Stimulated activated naive CD8-positive, alpha-beta T cell treated with anti-CD3 and anti-CD28 coated beads, Interleukin-15, Interleukin-2, amounts not matched to agents 100 ng/mL and 50 ng/mL, for 24 hours (primary cell): ENCODE data around the gene CXorf66.
"Not testable (repeated sequence)": the region's sequence is repeated elsewhere in the genome, so short reads cannot be mapped to it uniquely, and the experiment has no call there.

ENCODE experiments used
- H3K27ac Mint-ChIP-seq: one replicate; pipeline ENCODE4 v1.8.0; 2021; ENCODE audit warnings: mild to moderate bottlenecking, mixed read lengths
- H3K27me3 Mint-ChIP-seq: one replicate; pipeline ENCODE4 v1.8.0; 2021; ENCODE audit warnings: mixed read lengths
- H3K36me3 Mint-ChIP-seq: one replicate; pipeline ENCODE4 v1.8.0; 2021; ENCODE audit warnings: low read depth, mixed read lengths
- H3K4me1 Mint-ChIP-seq: one replicate; pipeline ENCODE4 v1.8.0; 2021; ENCODE audit warnings: low read depth, mixed read lengths
- H3K4me3 Mint-ChIP-seq: one replicate; pipeline ENCODE4 v1.8.0; 2021; ENCODE audit warnings: mild to moderate bottlenecking, mixed read lengths
- H3K9me3 Mint-ChIP-seq: one replicate; pipeline ENCODE4 v1.8.0; 2021; ENCODE audit warnings: mixed read lengths

CXorf66 gene

GRCh38 chrX:139932901-139933796 lies 32.2 kb downstream of the CXorf66 start, which contains the start of gene ATP11C:
Gene ATP11C, minus strand, starts transcription at chrX:139933053. Its CDS starts 1,011 bp downstream, at chrX:139932042.
- peaks cover 22% of the 10 kb centered on the region for H3K4me1 Mint-ChIP-seq
- H3K27ac Mint-ChIP-seq: peak within 1 kb of the TSS; percentile 89
- peak within 1 kb of the TSS; percentile 81 for H3K4me3 Mint-ChIP-seq
- H3K27me3 Mint-ChIP-seq: no peaks in the 10 kb centered on the region
- no peaks in the 10 kb centered on the region for H3K9me3 Mint-ChIP-seq
- peaks cover 4% of the 10 kb centered on the region for H3K36me3 Mint-ChIP-seq

GRCh38 chrX:139932073-139932900 lies 33.0 kb downstream of the CXorf66 start:
- H3K27ac Mint-ChIP-seq: peak overlapping the region; percentile 89

GRCh38 chrX:139931646-139932072 lies 33.7 kb downstream of the CXorf66 start:
- H3K27ac Mint-ChIP-seq: peak overlapping the region; percentile 26
- H3K36me3 Mint-ChIP-seq: peaks cover 4% of the 10 kb centered on the region
- H3K27me3 Mint-ChIP-seq: no peaks in the 10 kb centered on the region
- peaks cover 22% of the 10 kb centered on the region for H3K4me1 Mint-ChIP-seq
- peak overlapping the region; percentile 79 for H3K4me3 Mint-ChIP-seq
- H3K9me3 Mint-ChIP-seq: no peaks in the 10 kb centered on the region

More at GRCh38 chrX:139932073-139932900, 33.0 kb downstream of the CXorf66 start:
- Mint-ChIP-seq H3K4me1 (peaks cover 22% of the 10 kb centered on the region), H3K4me3 (peak overlapping the region; percentile 81), H3K9me3 (no peaks in the 10 kb centered on the region), H3K36me3 (peaks cover 4% of the 10 kb centered on the region), H3K27me3 (no peaks in the 10 kb centered on the region)

- H3K27ac Mint-ChIP-seq: peak overlapping the region; percentile 26
Observed at GRCh38 chrX:139930916-139931645, 34.2 kb downstream of the CXorf66 start.

DNA sequence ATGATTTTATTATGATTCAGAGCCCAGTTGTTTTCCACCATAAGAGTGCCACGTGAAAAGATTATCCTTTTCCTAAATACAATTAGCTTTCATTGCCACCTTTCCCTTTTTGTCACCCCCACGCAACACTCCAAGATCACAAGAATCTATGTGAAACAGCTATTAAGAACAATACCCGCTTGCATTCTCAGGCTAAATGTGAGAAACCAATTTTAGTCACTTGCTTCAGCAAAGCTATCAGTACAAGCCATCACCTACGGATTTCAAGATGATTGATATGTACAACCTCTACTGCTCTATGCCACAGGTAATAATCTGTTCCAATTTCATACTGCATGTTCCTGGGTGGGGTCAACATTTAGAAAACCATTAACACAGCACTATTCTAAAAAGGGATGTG lies 34.9 kb downstream of the CXorf66 start:
- Mint-ChIP-seq H3K4me1 (peaks cover 28% of the 10 kb centered on the region), H3K27ac (no peak overlapping the region)

More at GRCh38 chrX:139930916-139931645, 34.2 kb downstream of the CXorf66 start:
- H3K9me3 Mint-ChIP-seq: no peaks in the 10 kb centered on the region
- peaks cover 22% of the 10 kb centered on the region for H3K4me1 Mint-ChIP-seq
- no peaks in the 10 kb centered on the region for H3K27me3 Mint-ChIP-seq
- H3K4me3 Mint-ChIP-seq: peak overlapping the region; percentile 79
- H3K36me3 Mint-ChIP-seq: peaks cover 4% of the 10 kb centered on the region

DNA sequence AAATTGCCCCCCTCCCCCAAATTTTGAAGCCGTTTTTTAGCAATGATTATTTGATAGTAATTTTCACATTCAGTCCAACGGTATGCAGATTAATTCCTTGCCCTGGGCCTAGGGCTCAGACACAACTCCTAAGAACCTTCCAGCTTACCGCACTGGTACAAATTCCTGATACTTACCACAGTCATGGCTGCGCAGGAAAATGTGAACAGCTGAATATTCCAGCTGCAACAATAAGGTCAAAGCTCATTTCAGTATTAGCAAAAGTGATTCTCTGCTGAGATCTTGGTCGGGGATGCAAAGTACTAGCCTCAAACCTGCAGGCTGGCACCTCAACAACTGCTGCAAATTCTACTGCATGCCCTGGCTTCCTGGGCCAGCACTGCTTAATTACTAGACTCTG lies 35.4 kb downstream of the CXorf66 start:
- H3K9me3 Mint-ChIP-seq: no peaks in the 10 kb centered on the region
- H3K4me1 Mint-ChIP-seq: peaks cover 31% of the 10 kb centered on the region
- H3K36me3 Mint-ChIP-seq: peaks cover 4% of the 10 kb centered on the region
- peak overlapping the region; percentile 79 for H3K4me3 Mint-ChIP-seq
- H3K27ac Mint-ChIP-seq: no peak overlapping the region
- no peaks in the 10 kb centered on the region for H3K27me3 Mint-ChIP-seq

More for the DNA sequence above, 34.9 kb downstream of the CXorf66 start:
- Mint-ChIP-seq H3K27me3 (no peaks in the 10 kb centered on the region), H3K36me3 (peaks cover 4% of the 10 kb centered on the region), H3K4me3 (peak overlapping the region; percentile 79), H3K9me3 (no peaks in the 10 kb centered on the region)

DNA sequence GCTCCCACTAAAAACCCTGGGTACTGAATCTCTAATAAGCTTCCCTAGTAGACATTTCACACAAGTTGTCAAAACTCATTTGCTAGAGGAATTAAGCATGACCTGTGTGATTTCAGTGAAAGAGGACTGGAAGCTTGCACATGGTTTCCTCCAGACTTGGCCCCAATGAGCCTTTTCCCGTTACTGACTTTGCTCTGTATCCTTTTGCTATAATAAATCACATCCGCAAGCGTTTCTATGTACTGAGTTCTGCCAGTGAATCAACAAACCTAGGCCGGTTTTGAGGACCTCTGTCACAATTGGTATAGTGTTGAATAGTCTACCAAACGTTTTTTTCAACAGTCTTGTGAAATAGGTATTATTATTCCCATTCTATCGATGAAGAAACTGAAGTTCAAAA lies 40.6 kb downstream of the CXorf66 start:
- Mint-ChIP-seq H3K9me3 (no peaks in the 10 kb centered on the region), H3K4me1 (peaks cover 44% of the 10 kb centered on the region), H3K36me3 (peaks cover 12% of the 10 kb centered on the region), H3K27ac (no peak overlapping the region), H3K4me3 (no peak overlapping the region), H3K27me3 (no peaks in the 10 kb centered on the region)

GRCh38 chrX:139924069-139924695 lies 41.1 kb downstream of the CXorf66 start:
- Mint-ChIP-seq H3K36me3 (peaks cover 12% of the 10 kb centered on the region), H3K27ac (no peak overlapping the region), H3K9me3 (no peaks in the 10 kb centered on the region), H3K4me1 (peaks cover 39% of the 10 kb centered on the region), H3K4me3 (no peak overlapping the region), H3K27me3 (no peaks in the 10 kb centered on the region)

- not testable (repeated sequence) for H3K9me3 Mint-ChIP-seq, H3K27me3 Mint-ChIP-seq, H3K4me3 Mint-ChIP-seq, H3K36me3 Mint-ChIP-seq
- peak overlapping the region; percentile 65 for H3K27ac Mint-ChIP-seq
- peaks cover 43% of the 10 kb centered on the region for H3K4me1 Mint-ChIP-seq
Observed at GRCh38 chrX:139921142-139921541, 44.2 kb downstream of the CXorf66 start.

- no peaks in the 10 kb centered on the region for H3K27me3 Mint-ChIP-seq
Observed at GRCh38 chrX:139920316-139920715, 45.0 kb downstream of the CXorf66 start.

DNA sequence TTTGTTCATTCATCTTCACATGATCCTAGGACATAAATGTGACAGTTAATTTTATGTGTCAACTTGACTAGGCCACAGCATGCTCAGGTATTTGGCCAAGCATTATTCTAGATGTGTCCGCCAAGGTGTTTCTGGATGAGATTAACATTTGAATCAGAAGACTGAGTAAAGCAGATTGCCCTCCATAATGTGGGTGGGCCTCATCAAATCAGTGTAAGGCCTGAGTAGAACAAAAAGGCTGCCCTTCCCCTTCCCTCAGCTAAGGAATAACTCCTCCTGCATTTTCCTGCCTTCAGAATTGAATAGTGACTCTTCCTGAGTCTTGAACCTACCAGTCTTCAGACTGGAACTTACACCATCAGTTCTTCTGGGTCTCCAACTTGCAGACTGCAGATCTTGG lies 50.9 kb downstream of the CXorf66 start:
- H3K9me3 Mint-ChIP-seq: no peaks in the 10 kb centered on the region
- H3K4me1 Mint-ChIP-seq: peaks cover 25% of the 10 kb centered on the region
- no peak overlapping the region for H3K4me3 Mint-ChIP-seq
- H3K36me3 Mint-ChIP-seq: no peaks in the 10 kb centered on the region
- H3K27ac Mint-ChIP-seq: no peak overlapping the region
- H3K27me3 Mint-ChIP-seq: no peaks in the 10 kb centered on the region

More at GRCh38 chrX:139920316-139920715, 45.0 kb downstream of the CXorf66 start:
- peaks cover 35% of the 10 kb centered on the region for H3K4me1 Mint-ChIP-seq
- H3K9me3 Mint-ChIP-seq: no peaks in the 10 kb centered on the region
- peaks cover 8% of the 10 kb centered on the region for H3K36me3 Mint-ChIP-seq
- H3K4me3 Mint-ChIP-seq: no peak overlapping the region
- H3K27ac Mint-ChIP-seq: no peak overlapping the region

DNA sequence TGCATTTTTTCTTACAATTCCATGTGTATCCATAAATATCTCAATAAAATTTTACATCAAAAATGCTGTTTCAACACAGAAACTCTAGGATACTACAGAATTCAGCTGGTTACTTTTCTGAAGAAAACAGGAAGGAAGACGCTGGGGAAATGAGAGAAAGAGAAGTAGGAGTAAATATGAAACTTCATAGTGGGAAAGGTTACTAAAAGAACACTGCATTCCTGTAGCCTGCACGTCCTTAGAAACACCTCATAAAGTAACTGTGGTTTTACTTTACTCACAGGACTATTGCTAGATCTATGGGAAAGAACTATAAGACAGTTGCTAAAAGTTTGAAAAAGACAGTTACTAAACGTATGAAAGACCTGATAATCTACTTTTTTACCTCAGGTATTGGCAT lies 55.6 kb downstream of the CXorf66 start:
- Mint-ChIP-seq H3K4me1 (peaks cover 40% of the 10 kb centered on the region), H3K27me3 (no peaks in the 10 kb centered on the region), H3K36me3 (peaks cover 3% of the 10 kb centered on the region), H3K27ac (no peak overlapping the region), H3K4me3 (peak overlapping the region; percentile 23), H3K9me3 (no peaks in the 10 kb centered on the region)

DNA sequence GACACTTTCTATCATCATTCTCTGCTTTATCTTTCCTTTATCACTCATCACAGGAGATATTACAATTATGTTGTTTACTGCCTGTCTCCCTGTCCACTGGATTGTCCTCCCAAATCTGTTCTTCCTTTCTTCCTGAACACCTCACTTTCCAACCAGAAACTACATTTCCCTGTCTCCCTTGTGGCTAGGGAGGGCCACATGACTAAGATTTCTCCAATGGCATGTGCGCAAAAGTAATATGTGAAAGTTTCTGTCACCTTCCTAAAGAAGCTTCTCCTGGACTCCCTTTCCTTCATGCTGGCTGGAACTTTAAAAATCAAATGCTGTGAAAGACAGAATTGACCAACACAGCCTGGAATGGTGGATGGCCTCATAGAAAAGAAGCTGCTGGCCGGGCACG lies 58.2 kb downstream of the CXorf66 start:
- Mint-ChIP-seq H3K27ac (peak overlapping the region; percentile 16), H3K4me1 (peaks cover 40% of the 10 kb centered on the region)

GRCh38 chrX:139905743-139906142 lies 59.6 kb downstream of the CXorf66 start:
- Mint-ChIP-seq H3K27ac (no peak overlapping the region), H3K27me3 (no peaks in the 10 kb centered on the region), H3K9me3 (no peaks in the 10 kb centered on the region), H3K36me3 (peaks cover 3% of the 10 kb centered on the region), H3K4me3 (no peak overlapping the region), H3K4me1 (peaks cover 33% of the 10 kb centered on the region)

More for the DNA sequence above, 58.2 kb downstream of the CXorf66 start:
- Mint-ChIP-seq H3K4me3 (no peak overlapping the region), H3K36me3 (peaks cover 3% of the 10 kb centered on the region), H3K9me3 (no peaks in the 10 kb centered on the region), H3K27me3 (no peaks in the 10 kb centered on the region)
